IMR-90 (cell line): ENCODE data around the gene TTC28. TPM values are rescaled to one million over a fixed set of nuclear protein-coding genes. Genes with fewer than 3 reads are reported as not detected.

Source experiments
- ATAC-seq: fragments of 200-7000 bp; cut with Tn5 transposase; 2 replicates; pipeline ENCODE4 v1.9.1; 2020; ENCODE audit warnings: low read depth, mild to moderate bottlenecking, moderate library complexity
- BruUV-seq: library from RNA; stranded (reverse); fragments of 400-500 nt; replicated peaks from 2 replicates; lab custom pipeline; 2021; lab: Mats Ljungman, UMichigan
- CTCF ChIA-PET: fragments of 300-600 bp; formaldehyde crosslinking; extraction: SDS; loops from one replicate; lab custom pipeline; 2021; ENCODE audit warnings: antibody characterized with exemption; lab: Yijun Ruan, JAX
- POLR2A ChIA-PET: fragments of 300-600 bp; sonication (Branson Sonifier 250); formaldehyde crosslinking; loops from one replicate; lab custom pipeline; 2022; ENCODE audit warnings: antibody characterized with exemption; ENCODE audit not compliant: unreplicated experiment; lab: Charles Lee
- DNase-seq: peaks from one replicate; pipeline ENCODE4 v3.0.0; 2013
- H2AFZ ChIP-seq: replicated peaks from 2 replicates; pipeline ENCODE3; 2013; ENCODE audit warnings: low read length, mild to moderate bottlenecking; ENCODE audit not compliant: poor library complexity
- H2AK5ac ChIP-seq: 2 replicates; pipeline ENCODE4 v1.6.1; 2013; ENCODE audit warnings: low read depth, low read length, inconsistent platforms
- H2AK9ac ChIP-seq: replicated peaks from 2 replicates; pipeline ENCODE3; 2013; ENCODE audit warnings: mild to moderate bottlenecking, low read depth, low read length, moderate library complexity; ENCODE audit not compliant: poor library complexity
- H2BK120ac ChIP-seq: 2 replicates; pipeline ENCODE4 v1.6.1; 2013; ENCODE audit warnings: low read depth, low read length, inconsistent platforms
- H2BK15ac ChIP-seq: 3 replicates; pipeline ENCODE4 v1.6.1; 2013; ENCODE audit warnings: low read depth, low read length, inconsistent platforms
- H2BK20ac ChIP-seq: 2 replicates; pipeline ENCODE4 v1.6.1; 2013; ENCODE audit warnings: low read depth, mild to moderate bottlenecking, inconsistent platforms, low read length, moderate library complexity
- H2BK5ac ChIP-seq: 2 replicates; pipeline ENCODE4 v1.6.1; 2013; ENCODE audit warnings: mild to moderate bottlenecking, low read depth, low read length, inconsistent platforms; ENCODE audit not compliant: poor library complexity, severe bottlenecking
- H3K14ac ChIP-seq: replicated peaks from 2 replicates; pipeline ENCODE4 v1.6.1; 2013; ENCODE audit warnings: low read depth, low read length, inconsistent platforms
- H3K18ac ChIP-seq: 2 replicates; pipeline ENCODE4 v1.6.1; 2013; ENCODE audit warnings: low read depth, low read length, control low read depth
- H3K23ac ChIP-seq: 2 replicates; pipeline ENCODE4 v1.6.1; 2013; ENCODE audit warnings: low read depth, low read length, inconsistent platforms
- H3K27ac ChIP-seq: 2 replicates; pipeline ENCODE4 v1.5.1; 2013; ENCODE audit warnings: mild to moderate bottlenecking, control low read depth, low read length; ENCODE audit not compliant: insufficient read depth
- H3K27me3 ChIP-seq: 2 replicates; pipeline ENCODE4 v1.6.1; 2013; ENCODE audit warnings: low read length; ENCODE audit not compliant: control insufficient read depth, insufficient read depth
- H3K36me3 ChIP-seq: 2 replicates; pipeline ENCODE4 v1.6.1; 2013; ENCODE audit warnings: low read length, mixed read lengths; ENCODE audit not compliant: control insufficient read depth, insufficient read depth
- H3K4ac ChIP-seq: 2 replicates; pipeline ENCODE4 v1.6.1; 2013; ENCODE audit warnings: low read depth, low read length, inconsistent platforms
- H3K4me1 ChIP-seq: 2 replicates; pipeline ENCODE4 v1.6.1; 2013; ENCODE audit warnings: low read length, mixed read lengths; ENCODE audit not compliant: control insufficient read depth, insufficient read depth
- H3K4me2 ChIP-seq: 2 replicates; pipeline ENCODE4 v1.6.1; 2013; ENCODE audit warnings: low read depth, mild to moderate bottlenecking, control low read depth, low read length, moderate library complexity
- H3K4me3 ChIP-seq: 2 replicates; pipeline ENCODE4 v1.5.1; 2013; ENCODE audit warnings: low read depth, mild to moderate bottlenecking, control low read depth, low read length, moderate library complexity; ENCODE audit not compliant: insufficient read depth
- H3K56ac ChIP-seq: 2 replicates; pipeline ENCODE4 v1.6.1; 2013; ENCODE audit warnings: low read length, inconsistent platforms; ENCODE audit not compliant: insufficient read depth; ENCODE audit errors: extremely low read depth
- H3K79me1 ChIP-seq, 2 experiments: 2 replicates each; pipeline ENCODE4 v1.6.1; 2013; ENCODE audit warnings: low read length in 2 of 2, inconsistent platforms in 1 of 2, low read depth in 1 of 2
- H3K9ac ChIP-seq: 2 replicates; pipeline ENCODE4 v1.6.1; 2013; ENCODE audit warnings: low read depth, low read length, control low read depth
- H3K9me1 ChIP-seq: 2 replicates; pipeline ENCODE4 v1.6.1; 2013; ENCODE audit warnings: low read length, inconsistent platforms; ENCODE audit not compliant: insufficient read depth
- H3K9me3 ChIP-seq: 2 replicates; pipeline ENCODE4 v1.6.1; 2013; ENCODE audit warnings: low read length; ENCODE audit not compliant: control insufficient read depth, insufficient read depth
- H4K20me1 ChIP-seq: 2 replicates; pipeline ENCODE4 v1.6.1; 2013; ENCODE audit warnings: low read length, inconsistent platforms; ENCODE audit not compliant: insufficient read depth
- H4K5ac ChIP-seq: 2 replicates; pipeline ENCODE4 v1.6.1; 2013; ENCODE audit warnings: mild to moderate bottlenecking, low read depth, low read length, control low read depth
- H4K8ac ChIP-seq, 2 experiments: 2 replicates each; pipeline ENCODE4 v1.6.1; 2013; ENCODE audit warnings: low read depth in 2 of 2, low read length in 2 of 2, control low read depth in 1 of 2, inconsistent platforms in 1 of 2
- H4K91ac ChIP-seq: 2 replicates; pipeline ENCODE4 v1.6.1; 2013; ENCODE audit warnings: low read depth, low read length, inconsistent platforms; ENCODE audit not compliant: insufficient read depth
- BHLHE40 ChIP-seq: fragments of 150-350 bp; IDR thresholded peaks from 2 replicates; pipeline ENCODE4 v1.6.1; 2016; ENCODE audit warnings: mild to moderate bottlenecking, low read depth, low read length
- CEBPB ChIP-seq: IDR thresholded peaks from 2 replicates; pipeline ENCODE4 v1.6.1; 2012; ENCODE audit warnings: low read depth, low read length, improper control_type of control experiment
- CHD1 ChIP-seq: IDR thresholded peaks from 2 replicates; pipeline ENCODE4 v1.6.1; 2012; ENCODE audit warnings: low read depth, low read length, improper control_type of control experiment
- ELK1 ChIP-seq: fragments of 150-350 bp; IDR thresholded peaks from 2 replicates; pipeline ENCODE4 v1.6.1; 2016; ENCODE audit warnings: low read depth, mild to moderate bottlenecking, low read length, moderate library complexity, borderline replicate concordance
- MAFK ChIP-seq: IDR thresholded peaks from 2 replicates; pipeline ENCODE4 v1.6.1; 2012; ENCODE audit warnings: low read depth, low read length, improper control_type of control experiment
- MXI1 ChIP-seq: IDR thresholded peaks from 2 replicates; pipeline ENCODE4 v1.6.1; 2012; ENCODE audit warnings: low read depth, mild to moderate bottlenecking, low read length, moderate library complexity, borderline replicate concordance
- POLR2A ChIP-seq: IDR thresholded peaks from 2 replicates; pipeline ENCODE4 v1.6.1; 2012; ENCODE audit warnings: mild to moderate bottlenecking, low read depth, low read length
- RAD21 ChIP-seq: IDR thresholded peaks from 2 replicates; pipeline ENCODE4 v1.6.1; 2012; ENCODE audit warnings: low read length, improper control_type of control experiment
- RFX5 ChIP-seq: IDR thresholded peaks from 2 replicates; pipeline ENCODE4 v1.8.0; 2012; ENCODE audit warnings: low read depth, mild to moderate bottlenecking, low read length, moderate library complexity
- SMC3 ChIP-seq: fragments of 150-350 bp; IDR thresholded peaks from 2 replicates; pipeline ENCODE4 v1.6.1; 2016; ENCODE audit warnings: low read depth, mild to moderate bottlenecking, antibody characterized with exemption, low read length, moderate library complexity
- USF2 ChIP-seq: fragments of 150-350 bp; IDR thresholded peaks from 2 replicates; pipeline ENCODE4 v1.6.1; 2017; ENCODE audit warnings: mild to moderate bottlenecking, antibody characterized with exemption, low read length, low read depth
- WGBS, 2 experiments: methylation state at CpG; one replicate each; pipeline versions ENCODE4 v1.1.5 to v1.1.7; 2013; ENCODE audit warnings: missing lambda C conversion rate in 2 of 2; ENCODE audit not compliant: insufficient read length in 1 of 2; ENCODE audit errors: extremely low coverage in 2 of 2; 5-methylcytosine and 5-hydroxymethylcytosine counted together
- dilution Hi-C: fragments of 300-500 bp; cut with HindIII; formaldehyde crosslinking; loops from one replicate; pipeline ENCODE4 v1.14.3; 2018; ENCODE audit warnings: low sequenced_read_pairs; ENCODE audit not compliant: unreplicated experiment
- in situ Hi-C: fragments of 300-500 bp; cut with MboI; formaldehyde crosslinking; loops from 3 replicates; pipeline ENCODE4 v1.14.3; 2019; ENCODE audit warnings: low sequenced_read_pairs, inconsistent platforms, mixed read lengths
- intact Hi-C: fragments of 100-400 bp; cut with micrococcal nuclease; formaldehyde crosslinking; loops from 2 replicates; pipeline ENCODE4 v1.10.0; 2022
- polyA plus RNA-seq, 3 experiments: library from polyadenylated mRNA; depleted of rRNA; stranded (reverse); fragments of >200 nt; gene quantifications; 2 replicates each; pipeline ENCODE4 v1.2.3, GENCODE V29; 2012; ENCODE audit warnings: low replicate concordance in 1 of 3
- total RNA-seq: library from RNA; depleted of rRNA; stranded (reverse); fragments of >200 nt; gene quantifications from 2 replicates; pipeline ENCODE4 v1.2.3, GENCODE V29; 2012

Gene TTC28
- total and polyA plus RNA-seq, 2 of the 4 experiments (the other 2 are of a cell fraction), result 5.6 to 13.3 TPM

DNA sequence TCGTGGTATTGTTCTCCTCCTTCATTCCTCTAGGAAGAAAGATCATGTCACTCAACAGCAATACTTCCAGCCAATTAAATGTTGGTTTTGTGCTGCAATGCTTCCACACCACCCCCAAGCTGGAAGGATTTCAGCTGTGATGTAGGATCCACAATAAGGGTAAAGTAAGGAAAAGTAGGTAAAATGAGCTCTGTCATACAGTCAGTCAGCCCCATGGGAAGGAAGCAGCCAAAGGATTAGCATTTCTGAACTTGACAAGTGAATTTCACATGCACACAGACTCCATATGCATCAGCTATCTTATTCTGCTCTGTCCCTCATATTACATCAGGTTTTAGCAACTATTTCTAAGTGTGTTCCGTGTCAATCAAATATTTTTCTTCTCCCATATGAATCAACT, 197.9 kb downstream of the TTC28 start:
- Histone ChIP-seq H4K91ac (no peak overlapping the region), H3K36me3 (no peaks in the 10 kb centered on the region), H3K9me3 (no peaks in the 10 kb centered on the region), H2BK120ac (no peak overlapping the region), H3K79me1 (no peaks in the 10 kb centered on the region; a peak in 1 of 4 replicates), H3K18ac (no peak overlapping the region), H2AK9ac (no peak overlapping the region), H3K56ac (no peak overlapping the region), H3K27me3 (no peaks in the 10 kb centered on the region), H3K23ac (no peak overlapping the region), H3K4me3 (no peak overlapping the region), H2BK20ac (no peak overlapping the region), H3K27ac (no peak overlapping the region), H2AFZ (no peak overlapping the region), H4K20me1 (no peaks in the 10 kb centered on the region), H3K4ac (no peak overlapping the region), H3K4me2 (no peak overlapping the region), H3K9me1 (no peaks in the 10 kb centered on the region), H3K9ac (no peak overlapping the region), H2BK5ac (no peak overlapping the region), H4K8ac (no peak overlapping the region), H2BK15ac (no peak overlapping the region), H3K4me1 (peaks cover 3% of the 10 kb centered on the region; the same call in 1 of the 2 replicates), H4K5ac (no peak overlapping the region), H3K14ac (no peak overlapping the region), H2AK5ac (no peak overlapping the region)
- POLR2A ChIA-PET, result no interaction called here
- TF ChIP-seq CHD1, result no peak
- TF ChIP-seq USF2, result no peak
- TF ChIP-seq ELK1, result no peak
- no peak for TF ChIP-seq POLR2A
- TF ChIP-seq CEBPB, result no peak
- no peak for TF ChIP-seq RFX5
- TF ChIP-seq BHLHE40, result no peak
- TF ChIP-seq RAD21, result no peak
- TF ChIP-seq MXI1, result no peak
- TF ChIP-seq SMC3, result no peak
- TF ChIP-seq MAFK, result no peak
- intact Hi-C loops, result no loop called here
- BruUV-seq, result no TSS peak
- in situ Hi-C loops, result no loop called here
- no peak for DNase-seq
- ATAC-seq, result no peak
- dilution Hi-C loops, result no loop called here
- WGBS, 2 experiments, result no CpG with 5 or more reads among the region's 2 CpGs
- CTCF ChIA-PET, result no interaction called here
